GM18520 (cell line): Measurements from ENCODE around the gene BAG5.

ENCODE experiments used
- ATAC-seq: cut with Tn5 transposase; IDR thresholded peaks from one replicate; pipeline ENCODE4 v1.9.1; 2021; ENCODE audit not compliant: unreplicated experiment

Gene BAG5

GRCh38 chr14:103547455-103547940 lies 15.0 kb downstream of the BAG5 start:
- no peak for ATAC-seq

DNA sequence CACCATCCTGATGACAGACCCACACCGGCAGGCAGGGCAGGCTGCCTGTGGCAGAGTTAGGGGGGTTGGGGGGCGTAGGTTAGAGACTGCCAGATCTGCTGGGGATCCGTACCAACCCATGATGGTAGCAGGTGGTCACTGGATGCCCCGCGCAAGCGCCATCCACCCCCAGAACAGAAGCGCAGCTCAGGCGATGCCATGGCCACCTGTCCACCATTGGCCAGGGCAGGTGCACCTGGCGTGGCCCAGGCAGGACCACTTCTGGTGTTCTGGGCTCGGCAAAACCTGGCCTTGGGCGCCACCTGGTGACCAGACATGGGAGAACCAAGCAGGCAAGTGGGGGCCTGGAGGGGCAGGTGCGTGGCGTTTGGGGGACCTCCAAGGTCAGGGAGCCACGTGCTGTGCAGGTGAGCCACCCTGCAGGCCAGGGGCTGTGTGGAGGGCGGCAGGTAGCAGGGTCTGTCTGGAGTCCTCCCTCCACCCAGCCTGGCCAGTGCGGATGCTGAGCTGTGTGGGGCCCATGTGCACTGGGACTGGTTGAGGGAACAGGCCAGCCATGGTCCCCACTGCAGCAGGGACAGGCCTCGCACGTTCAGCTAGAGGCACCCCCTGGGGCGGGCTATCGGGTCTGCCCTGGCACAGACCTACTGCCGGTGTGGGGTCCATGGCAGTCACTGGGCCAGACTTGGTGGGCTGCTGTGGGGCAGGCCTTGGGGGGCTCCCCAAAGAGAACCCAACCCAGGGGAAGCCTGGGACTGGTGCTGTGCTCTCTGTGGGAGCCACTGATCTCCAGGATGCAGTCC lies 15.6 kb downstream of the BAG5 start:
- ATAC-seq: no peak

DNA sequence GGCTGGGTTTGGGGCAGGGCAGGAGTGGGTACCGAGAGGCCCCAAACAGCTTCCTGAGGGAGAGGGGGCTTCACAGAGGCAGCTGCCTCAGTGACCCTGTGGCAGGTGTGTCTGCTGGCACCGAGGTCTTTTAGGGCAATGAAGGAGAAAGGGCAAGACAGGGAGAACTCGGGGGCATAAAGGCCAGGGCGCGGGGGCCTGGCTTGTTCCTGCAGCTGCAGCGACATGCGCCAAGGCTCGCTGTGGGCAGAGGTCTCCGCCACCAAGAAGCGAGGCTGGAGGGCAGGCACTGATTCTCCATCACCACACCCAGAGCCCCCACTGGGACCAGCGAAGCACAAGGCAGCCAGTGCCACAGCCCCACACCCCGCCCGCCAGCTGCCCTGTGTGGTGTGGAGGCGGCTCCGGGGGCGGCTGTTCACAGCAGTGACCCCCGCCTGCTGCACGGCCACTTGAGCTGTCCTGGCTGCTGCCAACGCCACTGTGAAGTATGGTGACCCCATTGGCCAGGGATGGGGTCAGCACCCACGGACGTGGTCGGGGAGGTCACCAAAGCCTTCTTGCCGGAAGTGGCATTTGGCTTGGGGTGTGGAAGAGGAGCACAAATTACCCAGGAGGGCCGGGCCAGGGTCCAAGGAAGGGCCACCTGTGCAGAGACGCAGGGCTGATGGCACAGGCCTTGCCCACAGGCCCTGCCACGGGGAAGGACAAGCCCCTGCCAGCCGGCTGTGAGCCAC lies 16.4 kb downstream of the BAG5 start:
- ATAC-seq: no peak

DNA sequence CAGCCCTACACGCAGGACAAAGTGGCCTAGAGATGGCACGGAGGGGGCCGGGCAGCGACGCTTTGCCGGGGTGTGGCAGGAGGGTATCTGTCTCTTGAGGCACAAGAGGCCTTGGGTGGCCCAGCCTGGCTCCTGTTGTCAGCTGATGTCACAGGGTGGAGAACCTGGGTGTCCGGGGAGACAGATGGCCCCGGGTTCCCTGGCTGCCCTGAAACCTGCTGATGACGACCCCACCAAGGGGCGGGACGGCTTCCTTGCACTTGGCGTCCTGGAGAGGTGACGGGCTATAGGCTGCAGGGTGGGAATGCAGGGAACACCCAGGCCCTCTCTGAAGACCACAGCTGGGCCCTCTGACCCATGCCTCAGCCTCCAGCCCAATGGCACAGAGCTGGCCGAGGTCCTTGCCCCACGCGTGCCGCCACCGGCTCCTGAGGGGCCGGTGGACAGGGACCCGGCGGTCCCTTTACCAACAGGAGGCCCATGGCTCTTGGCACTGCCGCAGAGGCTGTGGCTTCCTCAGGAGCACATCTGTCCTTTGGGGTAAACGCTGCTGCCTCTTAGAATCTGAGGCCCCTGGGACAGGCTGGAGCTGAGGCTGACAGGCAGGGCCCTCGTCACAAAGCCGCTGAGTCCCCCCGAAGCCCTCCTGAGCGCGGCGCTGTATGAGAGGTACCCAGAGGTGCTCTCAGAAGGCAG lies 17.1 kb downstream of the BAG5 start:
- no peak for ATAC-seq

DNA sequence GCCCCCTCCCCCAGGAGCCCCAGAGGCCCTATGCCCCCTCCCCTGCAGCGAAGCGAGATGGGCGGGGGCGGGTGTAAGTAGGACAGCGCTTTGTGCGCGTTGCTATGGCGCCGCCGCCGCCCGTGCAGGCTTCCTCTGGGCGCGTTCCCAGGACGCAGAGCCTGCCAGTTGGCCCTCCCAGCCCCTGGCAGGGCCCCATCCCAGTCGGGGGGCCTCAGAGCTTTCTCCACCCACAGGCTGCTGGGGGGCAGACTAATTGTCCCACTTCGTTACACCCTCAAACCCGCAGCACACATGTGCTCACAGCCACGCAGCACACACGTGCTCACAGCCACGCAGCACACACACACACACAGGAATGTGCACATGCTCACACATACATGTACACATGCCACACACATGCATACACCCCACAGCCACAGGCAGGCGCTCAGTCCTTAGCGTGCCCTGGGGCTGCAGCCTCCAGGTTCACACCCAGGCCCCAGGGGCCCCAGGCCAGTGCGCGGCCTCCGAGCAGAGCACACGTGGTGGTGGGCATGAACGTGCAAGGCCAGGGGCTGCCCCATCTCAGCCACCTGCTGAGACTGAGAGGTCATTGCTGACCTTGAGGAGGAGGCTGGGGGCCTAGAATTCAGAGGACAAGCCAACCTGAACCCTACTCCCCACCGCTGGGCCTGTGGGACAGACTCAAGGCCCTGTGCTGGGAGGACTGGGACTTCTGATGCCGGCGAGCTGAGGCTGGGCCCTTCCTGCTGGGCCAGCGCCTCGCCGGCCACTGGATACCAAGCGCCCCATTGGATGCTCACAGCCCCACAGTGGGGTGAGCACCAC lies 17.9 kb downstream of the BAG5 start:
- ATAC-seq: no peak

DNA sequence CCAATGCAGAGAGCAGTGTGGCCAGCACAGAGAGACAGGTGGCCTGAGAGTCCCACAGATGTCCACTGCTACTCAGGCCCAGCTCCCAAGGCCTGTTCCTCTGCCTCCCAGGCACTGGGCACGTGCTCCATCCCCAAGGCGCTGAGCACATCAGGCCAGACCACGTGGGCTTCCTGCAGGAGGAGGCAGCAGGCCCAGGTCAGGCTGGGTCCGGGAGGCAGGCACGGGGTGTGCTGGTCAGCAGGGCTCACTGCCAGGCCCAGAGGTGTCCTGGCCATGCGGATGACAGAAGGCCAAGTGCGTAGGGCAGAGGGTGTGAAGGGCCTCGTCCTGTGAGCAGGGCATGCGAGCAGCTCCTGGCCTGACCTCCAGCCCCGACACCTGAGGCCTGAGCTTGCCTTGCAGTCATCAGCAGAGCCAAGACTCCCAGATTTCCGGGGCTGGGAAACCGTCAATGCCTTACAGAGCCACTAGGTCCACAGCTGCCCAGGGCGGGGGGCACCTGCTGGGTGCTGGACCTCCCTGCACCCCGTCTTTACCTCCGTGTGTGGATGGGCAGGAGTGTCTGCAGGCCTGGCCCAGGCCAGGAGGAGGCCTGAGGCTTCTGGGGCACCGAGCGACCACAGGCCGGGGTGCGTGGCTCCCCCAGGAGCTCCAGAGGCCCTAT lies 18.6 kb downstream of the BAG5 start:
- no peak for ATAC-seq

DNA sequence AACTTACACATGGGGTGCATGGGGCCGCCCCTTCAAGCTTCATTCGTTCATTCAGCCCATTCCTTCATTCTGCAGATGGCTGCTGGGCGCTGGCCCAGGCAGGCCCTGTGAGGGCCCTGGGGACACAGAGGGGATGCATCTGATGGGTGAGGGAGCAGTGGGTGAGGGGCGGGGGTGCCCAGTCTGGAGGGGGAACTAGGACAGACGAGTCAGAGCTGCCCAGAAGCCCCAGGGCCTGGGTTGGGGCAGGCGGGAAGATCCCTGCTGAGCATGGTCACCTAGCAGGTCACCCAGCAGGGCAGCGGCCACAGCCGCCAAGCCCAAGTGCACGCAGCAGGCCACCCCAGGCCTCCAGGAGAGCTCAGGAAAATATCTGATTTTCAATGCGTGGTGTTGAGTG lies 19.3 kb downstream of the BAG5 start:
- no peak for ATAC-seq

DNA sequence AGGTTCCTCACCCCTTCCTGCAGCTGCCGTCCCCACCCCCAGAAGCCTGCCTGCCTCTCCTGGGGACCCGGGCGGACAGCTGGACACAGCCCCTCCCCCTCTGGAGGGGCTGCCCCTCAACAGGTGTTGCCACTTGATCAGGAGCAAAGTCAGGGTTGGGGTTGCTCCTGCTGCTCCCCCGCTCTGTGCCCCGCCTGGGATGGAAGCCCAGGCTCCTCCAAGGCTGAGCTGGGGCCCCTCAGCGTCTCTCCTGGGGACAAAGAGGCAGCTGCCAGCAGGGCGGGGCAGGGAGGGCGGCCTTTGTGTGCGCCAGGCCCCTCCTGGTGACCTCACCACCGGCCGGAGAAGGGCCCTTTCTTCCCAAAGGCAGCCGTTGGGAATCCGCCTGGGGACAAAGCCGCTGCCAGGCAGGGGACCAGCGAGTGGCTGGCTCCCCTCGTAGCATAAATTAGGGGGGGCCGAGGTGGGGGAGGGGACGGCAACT lies 19.8 kb downstream of the BAG5 start:
- no peak for ATAC-seq

- ATAC-seq: no peak
Observed at GRCh38 chr14:103541709-103542604, 20.5 kb downstream of the BAG5 start.

GRCh38 chr14:103540821-103541708 lies 21.4 kb downstream of the BAG5 start:
- no peak for ATAC-seq

- ATAC-seq: no peak
Observed at GRCh38 chr14:103539056-103539825, 23.2 kb downstream of the BAG5 start.

GRCh38 chr14:103538291-103539055 lies 24.0 kb downstream of the BAG5 start:
- ATAC-seq: no peak

DNA sequence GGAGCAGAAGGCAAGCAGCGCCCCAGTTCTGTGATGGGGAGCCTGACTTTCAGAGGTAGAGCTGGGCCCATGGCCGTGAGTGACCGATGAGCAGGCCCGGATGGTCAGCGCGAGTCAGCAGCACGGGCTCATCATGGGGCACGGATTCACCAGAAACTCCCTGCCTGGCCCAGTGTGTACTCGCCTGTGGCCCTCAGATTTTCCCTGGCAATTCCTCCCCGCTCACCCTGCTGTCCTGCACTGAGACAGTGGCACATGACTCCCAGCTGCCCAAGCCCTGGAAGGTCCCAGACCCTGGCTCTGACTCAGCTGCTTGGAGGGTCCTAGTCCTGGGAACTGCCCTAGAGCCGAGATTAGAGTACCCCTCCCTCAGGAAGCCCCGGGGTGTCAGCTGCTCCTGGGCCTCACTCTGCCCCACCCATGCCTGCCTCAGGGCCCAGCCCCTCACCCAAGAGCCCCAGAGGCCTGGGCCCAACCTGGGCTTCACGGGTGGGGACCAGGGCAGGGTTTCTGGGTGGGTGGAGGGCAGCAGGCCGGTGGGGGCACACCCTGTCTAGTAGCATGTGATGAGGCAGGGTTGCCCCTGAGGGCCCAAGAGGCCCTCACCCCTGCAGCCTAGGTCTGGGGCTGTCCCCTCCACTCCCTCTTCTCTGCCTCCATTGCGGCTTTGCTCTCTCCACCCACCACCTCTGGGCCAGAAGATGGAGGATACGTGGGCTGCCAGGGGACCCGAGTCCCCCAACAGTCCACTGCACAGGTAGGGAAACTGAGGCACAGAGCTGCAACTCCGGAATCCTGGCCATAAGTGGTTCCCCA lies 25.1 kb downstream of the BAG5 start:
- ATAC-seq: no peak

- no peak for ATAC-seq
Observed at GRCh38 chr14:103536693-103537092, 25.8 kb downstream of the BAG5 start.

DNA sequence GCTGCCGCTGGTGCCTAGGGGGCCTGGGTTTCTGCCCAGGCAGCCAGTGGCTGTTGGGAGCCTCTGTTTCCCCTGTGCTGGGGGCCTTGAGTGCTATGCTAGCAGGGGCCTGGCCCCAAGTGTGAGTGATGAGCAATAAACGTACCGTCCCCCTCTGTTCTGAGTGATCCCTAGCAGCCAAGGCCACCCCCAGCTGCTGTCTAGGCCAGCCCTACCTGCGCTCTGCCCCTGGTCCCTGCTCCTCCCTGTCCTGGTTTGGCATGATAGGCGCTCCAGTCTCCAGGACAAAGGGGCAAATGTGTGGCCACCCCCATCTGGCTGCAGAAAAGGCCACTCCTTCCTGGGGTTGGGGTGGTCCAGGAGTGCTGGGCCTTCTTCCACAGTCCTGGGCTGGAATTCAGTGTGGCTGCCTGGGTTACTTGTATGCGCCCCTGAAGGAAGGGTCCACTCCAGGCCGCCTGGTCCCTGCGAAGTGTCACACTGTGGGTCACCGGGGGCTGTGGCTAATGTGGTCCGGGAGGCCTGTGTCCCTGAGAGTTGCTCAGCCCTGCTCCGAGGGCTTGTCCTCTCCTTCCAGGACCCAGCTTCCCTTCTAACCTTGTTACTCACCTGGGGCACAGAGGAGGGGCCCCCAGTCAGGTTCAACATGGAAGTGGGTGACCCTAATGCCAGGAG lies 26.4 kb downstream of the BAG5 start:
- ATAC-seq: no peak
